ENCODE measurements around the gene MEGF11.

- no peak for TF ChIP-seq CTCF (IDR thresholded peaks at IDR 0.05)
- no peak for TF ChIP-seq POLR2A (IDR thresholded peaks at IDR 0.05)
Measured at GRCh38 chr15:66001717-66002426, 251.7 kb downstream of the MEGF11 start.
